ENCODE measurements around the gene NR2F2.

NR2F2 gene

GRCh38 chr15:96324940-96325540 is 5.5 kb upstream of the NR2F2 start:
- H3K4me2 ChIP-seq (ENCODE audit: low read length): no peak overlapping the region
- no peak overlapping the region for H3K27ac ChIP-seq (ENCODE audit: low read depth, low read length)
- no peaks in the 10 kb centered on the region for H3K4me1 ChIP-seq (ENCODE audit: control insufficient read depth, low read length)
- H4K20me1 ChIP-seq (ENCODE audit: control insufficient read depth, insufficient read depth, low read depth, low read length): no peaks in the 10 kb centered on the region
- H3K36me3 ChIP-seq (ENCODE audit: control insufficient read depth, low read length): no peaks in the 10 kb centered on the region
- no peak for TF ChIP-seq CTCF (IDR thresholded peaks at IDR 0.05; ENCODE audit: low read depth, low read length, poor library complexity, severe bottlenecking)
- no peak for TF ChIP-seq EZH2phosphoT487 (IDR thresholded peaks at IDR 0.05; ENCODE audit: borderline replicate concordance, low read length)
- no peaks in the 10 kb centered on the region for H3K79me2 ChIP-seq (ENCODE audit: control insufficient read depth, low read length)
- no peak overlapping the region for H3K4me3 ChIP-seq (ENCODE audit: low read length)
- no peaks in the 10 kb centered on the region for H3F3A ChIP-seq (ENCODE audit: control insufficient read depth, insufficient read depth)
- peaks cover 35% of the 10 kb centered on the region for H3K27me3 ChIP-seq (ENCODE audit: control insufficient read depth, low read length)
- H3K9me2 ChIP-seq (replicated peaks; ENCODE audit: control insufficient read depth, low read length): no peaks in the 10 kb centered on the region
- no peaks in the 10 kb centered on the region; the same call in 1 of the 2 replicates for H3K9me3 ChIP-seq (ENCODE audit: control insufficient read depth, insufficient read depth, low read length)

DNA sequence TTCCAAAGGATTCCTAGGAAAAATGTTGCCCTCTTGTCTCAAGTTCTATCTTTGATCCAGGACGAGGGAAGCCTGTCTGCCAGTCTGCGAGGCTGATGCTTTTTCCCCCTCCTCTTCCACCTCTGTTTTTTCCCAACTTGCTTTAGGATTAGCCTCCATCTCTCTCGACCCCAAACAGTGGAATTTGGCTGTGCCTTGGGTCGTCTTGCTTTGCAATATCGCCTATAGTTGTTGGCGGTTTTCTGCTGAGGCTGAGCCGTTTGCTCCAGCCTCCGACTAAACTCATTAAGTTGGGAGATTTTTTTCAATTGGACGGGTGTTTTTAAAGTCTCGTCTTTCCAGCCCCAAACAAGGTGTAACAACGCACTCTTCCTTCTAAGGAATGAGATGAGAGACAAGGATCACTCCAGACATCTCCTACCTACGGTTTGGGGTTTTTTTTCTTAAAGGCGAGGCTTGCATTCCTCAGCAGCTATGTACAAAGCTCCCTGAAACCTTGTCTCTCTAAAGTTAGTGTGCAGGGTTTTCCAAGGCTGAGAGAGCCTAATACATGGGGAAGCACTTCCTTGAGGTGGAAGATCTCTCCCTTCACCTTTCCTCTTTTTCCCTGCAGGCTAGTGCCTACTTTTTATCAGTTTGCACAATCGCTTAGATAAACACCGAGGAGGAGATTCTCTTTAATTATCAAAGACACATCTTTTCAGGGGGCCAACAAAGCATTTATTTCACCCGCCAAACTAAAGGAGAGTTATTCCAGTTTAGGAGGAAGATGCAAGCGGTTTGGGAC is 4.8 kb upstream of the NR2F2 start:
- Histone ChIP-seq H4K20me1 (ENCODE audit: control insufficient read depth, insufficient read depth, low read depth, low read length) (no peaks in the 10 kb centered on the region), H3K27ac (ENCODE audit: low read depth, low read length) (no peak overlapping the region), H3K4me2 (ENCODE audit: low read length) (no peak overlapping the region), H3K4me1 (ENCODE audit: control insufficient read depth, low read length) (no peaks in the 10 kb centered on the region), H3K4me3 (ENCODE audit: low read length) (no peak overlapping the region), H3K9me2 (replicated peaks; ENCODE audit: control insufficient read depth, low read length) (no peaks in the 10 kb centered on the region), H3F3A (ENCODE audit: control insufficient read depth, insufficient read depth) (no peaks in the 10 kb centered on the region), H3K36me3 (ENCODE audit: control insufficient read depth, low read length) (no peaks in the 10 kb centered on the region), H3K79me2 (ENCODE audit: control insufficient read depth, low read length) (no peaks in the 10 kb centered on the region), H3K27me3 (ENCODE audit: control insufficient read depth, low read length) (peaks cover 38% of the 10 kb centered on the region), H3K9me3 (ENCODE audit: control insufficient read depth, insufficient read depth, low read length) (no peaks in the 10 kb centered on the region; the same call in 1 of the 2 replicates)
- TF ChIP-seq CTCF (IDR thresholded peaks at IDR 0.05; ENCODE audit: low read depth, low read length, poor library complexity, severe bottlenecking) (no peak), EZH2phosphoT487 (IDR thresholded peaks at IDR 0.05; ENCODE audit: borderline replicate concordance, low read length) (no peak)

- Histone ChIP-seq H3K4me2 (ENCODE audit: low read length) (peak overlapping the region; percentile 15; the same call in 1 of the 2 replicates), H3K79me2 (ENCODE audit: control insufficient read depth, low read length) (no peaks in the 10 kb centered on the region), H4K20me1 (ENCODE audit: control insufficient read depth, insufficient read depth, low read depth, low read length) (no peaks in the 10 kb centered on the region), H3K27me3 (ENCODE audit: control insufficient read depth, low read length) (peaks cover 38% of the 10 kb centered on the region), H3K4me1 (ENCODE audit: control insufficient read depth, low read length) (no peaks in the 10 kb centered on the region), H3F3A (ENCODE audit: control insufficient read depth, insufficient read depth) (no peaks in the 10 kb centered on the region), H3K36me3 (ENCODE audit: control insufficient read depth, low read length) (no peaks in the 10 kb centered on the region), H3K4me3 (ENCODE audit: low read length) (no peak overlapping the region), H3K9me2 (replicated peaks; ENCODE audit: control insufficient read depth, low read length) (no peaks in the 10 kb centered on the region), H3K9me3 (ENCODE audit: control insufficient read depth, insufficient read depth, low read length) (no peaks in the 10 kb centered on the region; the same call in 1 of the 2 replicates), H3K27ac (ENCODE audit: low read depth, low read length) (no peak overlapping the region)
- TF ChIP-seq CTCF (IDR thresholded peaks at IDR 0.05; ENCODE audit: low read depth, low read length, poor library complexity, severe bottlenecking) (no peak), EZH2phosphoT487 (IDR thresholded peaks at IDR 0.05; ENCODE audit: borderline replicate concordance, low read length) (no peak)
Observed at GRCh38 chr15:96326328-96327154, 4.0 kb upstream of the NR2F2 start.
